HepG2 (cell line): ENCODE measurements around the gene FBXO39. TPM values are rescaled to one million over a fixed set of nuclear protein-coding genes. Genes with fewer than 3 reads are reported as not detected.

ENCODE experiments used
- DNMT3B ChIP-seq: conservative IDR thresholded peaks from 2 replicates; pipeline ENCODE4 v1.6.1; 2016; ENCODE audit warnings: missing biosample characterization, control low read depth
- FOXP1 ChIP-seq, 2 experiments: fragments of 450-650 bp in 1 of 2; IDR thresholded peaks; 2 replicates each; pipeline ENCODE4 v1.6.1; 2017 to 2018; ENCODE audit warnings: antibody characterized with exemption in 1 of 2
- KDM5A ChIP-seq: fragments of 200-600 bp; sonication (generic); IDR thresholded peaks from 2 replicates; pipeline ENCODE4 v1.7.0; 2018; ENCODE audit warnings: antibody characterized with exemption, mild to moderate bottlenecking, low read length, borderline replicate concordance
- RORA ChIP-seq: sonication (generic); formaldehyde crosslinking; IDR thresholded peaks from 2 replicates; pipeline ENCODE4 v1.5.0; 2020; ENCODE audit warnings: mild to moderate bottlenecking, missing genetic modification reagents, moderate library complexity
- SMAD9 ChIP-seq: sonication (generic); formaldehyde crosslinking; IDR thresholded peaks from 2 replicates; pipeline ENCODE4 v1.5.1; 2020; ENCODE audit warnings: mild to moderate bottlenecking, missing genetic modification reagents
- TEAD2 ChIP-seq: sonication (generic); formaldehyde crosslinking; IDR thresholded peaks from 2 replicates; pipeline ENCODE4 v1.9.0; 2021; ENCODE audit warnings: missing genetic modification reagents
- ZFP1 ChIP-seq: IDR thresholded peaks from 2 replicates; pipeline ENCODE4 v1.6.1; 2016
- ZNF564 ChIP-seq: sonication (generic); formaldehyde crosslinking; IDR thresholded peaks from 2 replicates; pipeline ENCODE4 v1.8.1; 2023; ENCODE audit warnings: mild to moderate bottlenecking, missing genetic modification reagents
- ZNF619 ChIP-seq: sonication (generic); formaldehyde crosslinking; IDR thresholded peaks from 2 replicates; pipeline ENCODE4 v1.4.0; 2020; ENCODE audit warnings: mild to moderate bottlenecking, missing genetic modification reagents
- polyA plus RNA-seq, 8 experiments: library from polyadenylated mRNA; depleted of rRNA in 3 of 8; stranded (reverse) in 7 of 8; unstranded in 1 of 8; fragments of >200 nt; fragmentation: Illumina TruSeq in 4 of 8; extraction: Trizol in 4 of 8; gene quantifications; 2 replicates each; pipeline versions ENCODE4 v1.2.1 to v1.2.3, GENCODE V29; 2011 to 2016; ENCODE audit warnings: low read depth in 4 of 8, missing spikeins in 1 of 8, mixed read lengths in 1 of 8; ENCODE audit not compliant: insufficient read depth in 1 of 8
- total RNA-seq, 5 experiments: library from RNA; depleted of rRNA; stranded (reverse); fragments of >200 nt; fragmentation: Illumina TruSeq; extraction: Trizol; gene quantifications; 2 replicates each; pipeline ENCODE4 v1.2.3, GENCODE V29; 2016; ENCODE audit warnings: low read depth in 1 of 5
- TF ChIP-seq, protein P1 (sequence below): sonication (generic); formaldehyde crosslinking; IDR thresholded peaks from 2 replicates; pipeline ENCODE4 v1.9.0; 2022; ENCODE audit warnings: low read depth, missing genetic modification reagents
- TF ChIP-seq, protein P2 (sequence below): sonication (generic); formaldehyde crosslinking; IDR thresholded peaks from 2 replicates; pipeline ENCODE4 v1.5.0; 2020; ENCODE audit warnings: missing genetic modification reagents
- TF ChIP-seq, protein P3 (sequence below): sonication (generic); formaldehyde crosslinking; IDR thresholded peaks from 2 replicates; pipeline ENCODE4 v1.5.0; 2020; ENCODE audit warnings: mild to moderate bottlenecking, missing genetic modification reagents
- TF ChIP-seq, protein P4 (sequence below): sonication (generic); formaldehyde crosslinking; IDR thresholded peaks from 2 replicates; pipeline ENCODE4 v1.4.0; 2020; ENCODE audit warnings: mild to moderate bottlenecking, missing genetic modification reagents, borderline replicate concordance
- TF ChIP-seq, protein P5 (sequence below): sonication (generic); formaldehyde crosslinking; conservative IDR thresholded peaks from 2 replicates; pipeline ENCODE4 v1.4.0; 2020; ENCODE audit warnings: mild to moderate bottlenecking, missing genetic modification reagents, moderate library complexity
- TF ChIP-seq, protein P6 (sequence below): sonication (generic); formaldehyde crosslinking; IDR thresholded peaks from 2 replicates; pipeline ENCODE4 v1.5.0; 2020; ENCODE audit warnings: mild to moderate bottlenecking, low read depth, missing genetic modification reagents, borderline replicate concordance

FBXO39 gene
- total and polyA plus RNA-seq, 2 of the 13 experiments (the other 11 are each of a cell fraction or from before 2014, with no cell fraction given): 0.09 TPM; not detected in 1

DNA sequence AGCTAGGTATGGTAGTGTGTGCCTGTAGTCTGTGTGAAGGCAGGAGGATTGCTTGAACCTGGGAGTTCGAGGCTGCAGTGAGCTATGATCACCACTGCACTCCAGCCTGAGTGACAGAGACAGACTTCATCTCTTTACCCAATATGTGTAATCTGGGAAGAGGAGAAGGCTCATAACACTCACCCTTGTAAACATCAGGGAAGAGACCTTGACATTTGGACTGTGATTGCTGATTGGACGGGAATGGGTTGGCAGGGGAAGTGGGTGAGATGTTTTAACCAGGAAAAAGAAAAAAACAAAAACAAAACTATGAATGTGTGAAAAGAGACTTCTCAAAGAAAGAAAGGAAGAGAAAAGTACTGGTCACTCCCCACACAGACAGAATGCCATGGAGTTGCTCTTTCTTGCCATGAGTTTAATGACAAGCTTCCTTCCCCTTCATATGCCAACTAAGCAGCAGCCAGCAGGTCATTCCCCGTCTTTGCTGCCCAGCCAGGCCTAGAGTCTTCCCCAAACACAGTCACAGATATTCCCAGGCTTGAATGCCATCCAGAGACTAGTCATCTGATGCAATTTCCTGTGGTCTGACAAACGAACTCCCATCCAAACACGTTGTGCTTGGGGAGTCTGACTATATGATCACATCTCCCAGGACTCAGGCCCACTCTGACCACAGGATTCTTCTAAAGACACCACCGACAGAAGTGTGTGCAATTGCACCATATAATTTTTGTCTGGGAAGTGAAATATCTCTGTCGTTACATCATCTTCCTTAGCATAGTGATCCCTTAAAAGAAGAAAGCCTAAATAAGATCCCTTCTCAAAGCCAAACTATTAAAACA, 23.7 kb upstream of the FBXO39 start (continued):
- TF ChIP-seq, protein P1, sequence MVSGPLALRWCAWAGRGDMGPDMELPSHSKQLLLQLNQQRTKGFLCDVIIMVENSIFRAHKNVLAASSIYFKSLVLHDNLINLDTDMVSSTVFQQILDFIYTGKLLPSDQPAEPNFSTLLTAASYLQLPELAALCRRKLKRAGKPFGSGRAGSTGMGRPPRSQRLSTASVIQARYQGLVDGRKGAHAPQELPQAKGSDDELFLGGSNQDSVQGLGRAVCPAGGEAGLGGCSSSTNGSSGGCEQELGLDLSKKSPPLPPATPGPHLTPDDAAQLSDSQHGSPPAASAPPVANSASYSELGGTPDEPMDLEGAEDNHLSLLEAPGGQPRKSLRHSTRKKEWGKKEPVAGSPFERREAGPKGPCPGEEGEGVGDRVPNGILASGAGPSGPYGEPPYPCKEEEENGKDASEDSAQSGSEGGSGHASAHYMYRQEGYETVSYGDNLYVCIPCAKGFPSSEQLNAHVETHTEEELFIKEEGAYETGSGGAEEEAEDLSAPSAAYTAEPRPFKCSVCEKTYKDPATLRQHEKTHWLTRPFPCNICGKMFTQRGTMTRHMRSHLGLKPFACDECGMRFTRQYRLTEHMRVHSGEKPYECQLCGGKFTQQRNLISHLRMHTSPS (CRISPR knock-in tag): 0 out of 2 replicates have a peak, but pooled peaks have one; percentile 54
- TF ChIP-seq TEAD2 (CRISPR knock-in tag) (no peak), SMAD9 (CRISPR knock-in tag) (no peak), DNMT3B (CRISPR knock-in tag) (no peak), ZFP1 (no peak), RORA (CRISPR knock-in tag) (no peak), ZNF619 (CRISPR knock-in tag) (no peak), KDM5A (no peak), FOXP1 (IDR thresholded peaks at IDR 0.05) (no peak), FOXP1 (CRISPR knock-in tag; IDR thresholded peaks at IDR 0.05) (peak; percentile 77), ZNF564 (CRISPR knock-in tag) (no peak)
- TF ChIP-seq, protein P2, sequence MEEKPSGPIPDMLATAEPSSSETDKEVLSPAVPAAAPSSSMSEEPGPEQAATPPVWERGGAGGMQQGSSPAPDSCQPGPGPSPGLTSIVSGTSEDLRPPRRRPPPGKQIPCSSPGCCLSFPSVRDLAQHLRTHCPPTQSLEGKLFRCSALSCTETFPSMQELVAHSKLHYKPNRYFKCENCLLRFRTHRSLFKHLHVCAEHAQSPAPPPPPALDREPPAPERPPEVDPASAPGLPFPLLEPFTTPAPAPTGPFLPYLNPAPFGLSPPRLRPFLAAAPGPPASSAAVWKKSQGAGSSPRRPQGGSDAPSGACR: peak; percentile 71; the same call in 1 of the 2 replicates
- TF ChIP-seq, protein P3, sequence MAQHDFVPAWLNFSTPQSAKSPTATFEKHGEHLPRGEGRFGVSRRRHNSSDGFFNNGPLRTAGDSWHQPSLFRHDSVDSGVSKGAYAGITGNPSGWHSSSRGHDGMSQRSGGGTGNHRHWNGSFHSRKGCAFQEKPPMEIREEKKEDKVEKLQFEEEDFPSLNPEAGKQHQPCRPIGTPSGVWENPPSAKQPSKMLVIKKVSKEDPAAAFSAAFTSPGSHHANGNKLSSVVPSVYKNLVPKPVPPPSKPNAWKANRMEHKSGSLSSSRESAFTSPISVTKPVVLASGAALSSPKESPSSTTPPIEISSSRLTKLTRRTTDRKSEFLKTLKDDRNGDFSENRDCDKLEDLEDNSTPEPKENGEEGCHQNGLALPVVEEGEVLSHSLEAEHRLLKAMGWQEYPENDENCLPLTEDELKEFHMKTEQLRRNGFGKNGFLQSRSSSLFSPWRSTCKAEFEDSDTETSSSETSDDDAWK (CRISPR knock-in tag): no peak
- TF ChIP-seq, protein P4, sequence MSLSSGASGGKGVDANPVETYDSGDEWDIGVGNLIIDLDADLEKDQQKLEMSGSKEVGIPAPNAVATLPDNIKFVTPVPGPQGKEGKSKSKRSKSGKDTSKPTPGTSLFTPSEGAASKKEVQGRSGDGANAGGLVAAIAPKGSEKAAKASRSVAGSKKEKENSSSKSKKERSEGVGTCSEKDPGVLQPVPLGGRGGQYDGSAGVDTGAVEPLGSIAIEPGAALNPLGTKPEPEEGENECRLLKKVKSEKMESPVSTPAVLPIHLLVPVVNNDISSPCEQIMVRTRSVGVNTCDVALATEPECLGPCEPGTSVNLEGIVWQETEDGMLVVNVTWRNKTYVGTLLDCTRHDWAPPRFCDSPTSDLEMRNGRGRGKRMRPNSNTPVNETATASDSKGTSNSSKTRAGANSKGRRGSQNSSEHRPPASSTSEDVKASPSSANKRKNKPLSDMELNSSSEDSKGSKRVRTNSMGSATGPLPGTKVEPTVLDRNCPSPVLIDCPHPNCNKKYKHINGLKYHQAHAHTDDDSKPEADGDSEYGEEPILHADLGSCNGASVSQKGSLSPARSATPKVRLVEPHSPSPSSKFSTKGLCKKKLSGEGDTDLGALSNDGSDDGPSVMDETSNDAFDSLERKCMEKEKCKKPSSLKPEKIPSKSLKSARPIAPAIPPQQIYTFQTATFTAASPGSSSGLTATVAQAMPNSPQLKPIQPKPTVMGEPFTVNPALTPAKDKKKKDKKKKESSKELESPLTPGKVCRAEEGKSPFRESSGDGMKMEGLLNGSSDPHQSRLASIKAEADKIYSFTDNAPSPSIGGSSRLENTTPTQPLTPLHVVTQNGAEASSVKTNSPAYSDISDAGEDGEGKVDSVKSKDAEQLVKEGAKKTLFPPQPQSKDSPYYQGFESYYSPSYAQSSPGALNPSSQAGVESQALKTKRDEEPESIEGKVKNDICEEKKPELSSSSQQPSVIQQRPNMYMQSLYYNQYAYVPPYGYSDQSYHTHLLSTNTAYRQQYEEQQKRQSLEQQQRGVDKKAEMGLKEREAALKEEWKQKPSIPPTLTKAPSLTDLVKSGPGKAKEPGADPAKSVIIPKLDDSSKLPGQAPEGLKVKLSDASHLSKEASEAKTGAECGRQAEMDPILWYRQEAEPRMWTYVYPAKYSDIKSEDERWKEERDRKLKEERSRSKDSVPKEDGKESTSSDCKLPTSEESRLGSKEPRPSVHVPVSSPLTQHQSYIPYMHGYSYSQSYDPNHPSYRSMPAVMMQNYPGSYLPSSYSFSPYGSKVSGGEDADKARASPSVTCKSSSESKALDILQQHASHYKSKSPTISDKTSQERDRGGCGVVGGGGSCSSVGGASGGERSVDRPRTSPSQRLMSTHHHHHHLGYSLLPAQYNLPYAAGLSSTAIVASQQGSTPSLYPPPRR (CRISPR knock-in tag): peak; percentile 26; the same call in 1 of the 2 replicates
- TF ChIP-seq, protein P5, sequence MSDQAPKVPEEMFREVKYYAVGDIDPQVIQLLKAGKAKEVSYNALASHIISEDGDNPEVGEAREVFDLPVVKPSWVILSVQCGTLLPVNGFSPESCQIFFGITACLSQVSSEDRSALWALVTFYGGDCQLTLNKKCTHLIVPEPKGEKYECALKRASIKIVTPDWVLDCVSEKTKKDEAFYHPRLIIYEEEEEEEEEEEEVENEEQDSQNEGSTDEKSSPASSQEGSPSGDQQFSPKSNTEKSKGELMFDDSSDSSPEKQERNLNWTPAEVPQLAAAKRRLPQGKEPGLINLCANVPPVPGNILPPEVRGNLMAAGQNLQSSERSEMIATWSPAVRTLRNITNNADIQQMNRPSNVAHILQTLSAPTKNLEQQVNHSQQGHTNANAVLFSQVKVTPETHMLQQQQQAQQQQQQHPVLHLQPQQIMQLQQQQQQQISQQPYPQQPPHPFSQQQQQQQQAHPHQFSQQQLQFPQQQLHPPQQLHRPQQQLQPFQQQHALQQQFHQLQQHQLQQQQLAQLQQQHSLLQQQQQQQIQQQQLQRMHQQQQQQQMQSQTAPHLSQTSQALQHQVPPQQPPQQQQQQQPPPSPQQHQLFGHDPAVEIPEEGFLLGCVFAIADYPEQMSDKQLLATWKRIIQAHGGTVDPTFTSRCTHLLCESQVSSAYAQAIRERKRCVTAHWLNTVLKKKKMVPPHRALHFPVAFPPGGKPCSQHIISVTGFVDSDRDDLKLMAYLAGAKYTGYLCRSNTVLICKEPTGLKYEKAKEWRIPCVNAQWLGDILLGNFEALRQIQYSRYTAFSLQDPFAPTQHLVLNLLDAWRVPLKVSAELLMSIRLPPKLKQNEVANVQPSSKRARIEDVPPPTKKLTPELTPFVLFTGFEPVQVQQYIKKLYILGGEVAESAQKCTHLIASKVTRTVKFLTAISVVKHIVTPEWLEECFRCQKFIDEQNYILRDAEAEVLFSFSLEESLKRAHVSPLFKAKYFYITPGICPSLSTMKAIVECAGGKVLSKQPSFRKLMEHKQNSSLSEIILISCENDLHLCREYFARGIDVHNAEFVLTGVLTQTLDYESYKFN (CRISPR knock-in tag): peak; percentile 89
- TF ChIP-seq, protein P6, sequence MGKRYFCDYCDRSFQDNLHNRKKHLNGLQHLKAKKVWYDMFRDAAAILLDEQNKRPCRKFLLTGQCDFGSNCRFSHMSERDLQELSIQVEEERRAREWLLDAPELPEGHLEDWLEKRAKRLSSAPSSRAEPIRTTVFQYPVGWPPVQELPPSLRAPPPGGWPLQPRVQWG (CRISPR knock-in tag): no peak
